Measurements from ENCODE around the gene HNRNPK. TPM values are rescaled to one million over a fixed set of nuclear protein-coding genes. Genes with fewer than 3 reads are reported as not detected.

HNRNPK gene
- total and polyA plus RNA-seq, 2 of the 13 experiments (the other 11 are each of a cell fraction or from before 2014, with no cell fraction given) = 321 to 712 TPM

DNA sequence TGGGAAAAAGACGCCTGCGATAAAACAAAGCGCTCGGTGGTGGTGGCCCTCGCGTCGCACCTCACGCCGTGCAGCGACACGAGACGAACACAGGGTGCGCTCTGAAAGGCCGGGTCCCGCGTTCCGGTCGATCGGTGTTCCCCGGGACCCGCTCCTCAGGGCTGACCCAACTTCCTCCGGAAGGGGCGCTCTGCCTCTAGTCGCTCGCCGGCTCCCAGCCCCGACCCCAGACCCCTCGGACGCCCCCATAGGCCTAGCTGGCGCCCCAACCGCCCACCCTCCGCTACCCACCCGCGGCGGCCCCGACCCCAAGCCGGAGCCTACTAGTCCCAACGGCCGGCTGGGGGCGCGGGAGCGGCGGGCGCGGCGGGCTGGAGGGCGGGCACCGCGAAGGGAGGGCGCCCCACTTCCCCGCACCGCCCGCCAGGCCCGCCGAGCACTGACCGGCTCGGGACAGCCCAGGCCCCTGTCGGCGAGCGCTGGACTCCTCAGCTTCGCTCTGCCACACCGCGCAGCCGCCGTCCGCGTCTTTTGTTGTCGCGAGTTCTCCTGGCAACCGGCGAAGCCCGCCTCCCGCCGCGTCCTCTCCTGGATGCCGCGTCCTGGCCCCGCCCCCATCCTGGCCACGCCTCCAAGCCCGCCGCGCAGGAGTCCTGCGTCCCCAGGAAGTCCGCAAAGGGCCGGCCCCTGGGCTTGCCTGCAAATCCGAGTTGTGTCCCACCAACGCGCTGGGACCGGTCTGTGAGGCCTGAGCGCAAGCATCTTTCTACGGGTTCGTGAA is 58.9 kb downstream of the HNRNPK start, which contains the start of gene KIF27 (continued):
- TF ChIP-seq, protein P1, sequence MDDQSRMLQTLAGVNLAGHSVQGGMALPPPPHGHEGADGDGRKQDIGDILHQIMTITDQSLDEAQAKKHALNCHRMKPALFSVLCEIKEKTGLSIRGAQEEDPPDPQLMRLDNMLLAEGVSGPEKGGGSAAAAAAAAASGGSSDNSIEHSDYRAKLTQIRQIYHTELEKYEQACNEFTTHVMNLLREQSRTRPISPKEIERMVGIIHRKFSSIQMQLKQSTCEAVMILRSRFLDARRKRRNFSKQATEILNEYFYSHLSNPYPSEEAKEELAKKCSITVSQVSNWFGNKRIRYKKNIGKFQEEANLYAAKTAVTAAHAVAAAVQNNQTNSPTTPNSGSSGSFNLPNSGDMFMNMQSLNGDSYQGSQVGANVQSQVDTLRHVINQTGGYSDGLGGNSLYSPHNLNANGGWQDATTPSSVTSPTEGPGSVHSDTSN (CRISPR knock-in tag; IDR thresholded peaks at IDR 0.05; ENCODE audit: borderline replicate concordance) = peak; percentile 83; the same call in 1 of the 2 replicates
- TF ChIP-seq TCF7 (IDR thresholded peaks at IDR 0.05; ENCODE audit: low read depth) (no peak), IKZF1 (IDR thresholded peaks at IDR 0.05) (no peak), SPEN (CRISPR knock-in tag; IDR thresholded peaks at IDR 0.05; ENCODE audit: low read depth) (peak; percentile 58), ZC3H13 (CRISPR knock-in tag; IDR thresholded peaks at IDR 0.05) (no peak), PRDM4 (CRISPR knock-in tag; IDR thresholded peaks at IDR 0.05; ENCODE audit: borderline replicate concordance) (no peak), ZNF781 (CRISPR knock-in tag; IDR thresholded peaks at IDR 0.05; ENCODE audit: borderline replicate concordance, not compliant biosample characterization) (peak; percentile 62), KMT2B (CRISPR knock-in tag; IDR thresholded peaks at IDR 0.05) (0 out of 2 replicates have a peak, but pooled peaks have one; percentile 43), ZNF598 (CRISPR knock-in tag; IDR thresholded peaks at IDR 0.05; ENCODE audit: borderline replicate concordance) (no peak), ZNF382 (CRISPR knock-in tag; IDR thresholded peaks at IDR 0.05; ENCODE audit: borderline replicate concordance) (no peak), SMC3 (IDR thresholded peaks at IDR 0.05; ENCODE audit: low read length) (no peak), ZNF431 (CRISPR knock-in tag; IDR thresholded peaks at IDR 0.05; ENCODE audit: borderline replicate concordance, low read depth) (peak; percentile 38; the same call in 1 of the 2 replicates), ZNF256 (CRISPR knock-in tag; conservative IDR thresholded peaks at IDR 0.05) (peak; percentile 78; the same call in 1 of the 2 replicates), NFKBIZ (CRISPR knock-in tag; IDR thresholded peaks at IDR 0.05) (0 out of 2 replicates have a peak, but pooled peaks have one; percentile 47), REXO4 (CRISPR knock-in tag; IDR thresholded peaks at IDR 0.05; ENCODE audit: borderline replicate concordance) (no peak), SMAD1 (CRISPR knock-in tag; IDR thresholded peaks at IDR 0.05; ENCODE audit: borderline replicate concordance, low read depth) (no peak), KMT2A (CRISPR knock-in tag; IDR thresholded peaks at IDR 0.05) (no peak; the same call in 1 of the 2 replicates), ZNF766 (CRISPR knock-in tag; IDR thresholded peaks at IDR 0.05; ENCODE audit: borderline replicate concordance) (peak; percentile 96)
- TF ChIP-seq, protein P2, sequence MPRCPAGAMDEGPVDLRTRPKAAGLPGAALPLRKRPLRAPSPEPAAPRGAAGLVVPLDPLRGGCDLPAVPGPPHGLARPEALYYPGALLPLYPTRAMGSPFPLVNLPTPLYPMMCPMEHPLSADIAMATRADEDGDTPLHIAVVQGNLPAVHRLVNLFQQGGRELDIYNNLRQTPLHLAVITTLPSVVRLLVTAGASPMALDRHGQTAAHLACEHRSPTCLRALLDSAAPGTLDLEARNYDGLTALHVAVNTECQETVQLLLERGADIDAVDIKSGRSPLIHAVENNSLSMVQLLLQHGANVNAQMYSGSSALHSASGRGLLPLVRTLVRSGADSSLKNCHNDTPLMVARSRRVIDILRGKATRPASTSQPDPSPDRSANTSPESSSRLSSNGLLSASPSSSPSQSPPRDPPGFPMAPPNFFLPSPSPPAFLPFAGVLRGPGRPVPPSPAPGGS (CRISPR knock-in tag; IDR thresholded peaks at IDR 0.05) = peak; percentile 78; the same call in 1 of the 2 replicates
- TF ChIP-seq, protein P3, sequence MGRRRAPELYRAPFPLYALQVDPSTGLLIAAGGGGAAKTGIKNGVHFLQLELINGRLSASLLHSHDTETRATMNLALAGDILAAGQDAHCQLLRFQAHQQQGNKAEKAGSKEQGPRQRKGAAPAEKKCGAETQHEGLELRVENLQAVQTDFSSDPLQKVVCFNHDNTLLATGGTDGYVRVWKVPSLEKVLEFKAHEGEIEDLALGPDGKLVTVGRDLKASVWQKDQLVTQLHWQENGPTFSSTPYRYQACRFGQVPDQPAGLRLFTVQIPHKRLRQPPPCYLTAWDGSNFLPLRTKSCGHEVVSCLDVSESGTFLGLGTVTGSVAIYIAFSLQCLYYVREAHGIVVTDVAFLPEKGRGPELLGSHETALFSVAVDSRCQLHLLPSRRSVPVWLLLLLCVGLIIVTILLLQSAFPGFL (CRISPR knock-in tag; IDR thresholded peaks at IDR 0.05) = no peak
- TF ChIP-seq, protein P4, sequence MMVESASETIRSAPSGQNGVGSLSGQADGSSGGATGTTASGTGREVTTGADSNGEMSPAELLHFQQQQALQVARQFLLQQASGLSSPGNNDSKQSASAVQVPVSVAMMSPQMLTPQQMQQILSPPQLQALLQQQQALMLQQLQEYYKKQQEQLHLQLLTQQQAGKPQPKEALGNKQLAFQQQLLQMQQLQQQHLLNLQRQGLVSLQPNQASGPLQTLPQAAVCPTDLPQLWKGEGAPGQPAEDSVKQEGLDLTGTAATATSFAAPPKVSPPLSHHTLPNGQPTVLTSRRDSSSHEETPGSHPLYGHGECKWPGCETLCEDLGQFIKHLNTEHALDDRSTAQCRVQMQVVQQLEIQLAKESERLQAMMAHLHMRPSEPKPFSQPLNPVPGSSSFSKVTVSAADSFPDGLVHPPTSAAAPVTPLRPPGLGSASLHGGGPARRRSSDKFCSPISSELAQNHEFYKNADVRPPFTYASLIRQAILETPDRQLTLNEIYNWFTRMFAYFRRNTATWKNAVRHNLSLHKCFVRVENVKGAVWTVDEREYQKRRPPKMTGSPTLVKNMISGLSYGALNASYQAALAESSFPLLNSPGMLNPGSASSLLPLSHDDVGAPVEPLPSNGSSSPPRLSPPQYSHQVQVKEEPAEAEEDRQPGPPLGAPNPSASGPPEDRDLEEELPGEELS (CRISPR knock-in tag; IDR thresholded peaks at IDR 0.05) = peak; percentile 59

Measured in HepG2 (cell line).